ACHN (cell line): ENCODE results near the gene FBXO34.

Experiments used
- DNase-seq: peaks from one replicate; pipeline ENCODE4 v3.0.0-alpha.2; 2015
- in situ Hi-C: cut with HindIII; loops from 2 replicates; pipeline ENCODE4 v1.10.0; 2017; ENCODE audit warnings: low sequenced_read_pairs, low pct_ligation_motif_present, low pct_unique_long_range_greater_than_20kb

Gene FBXO34

DNA sequence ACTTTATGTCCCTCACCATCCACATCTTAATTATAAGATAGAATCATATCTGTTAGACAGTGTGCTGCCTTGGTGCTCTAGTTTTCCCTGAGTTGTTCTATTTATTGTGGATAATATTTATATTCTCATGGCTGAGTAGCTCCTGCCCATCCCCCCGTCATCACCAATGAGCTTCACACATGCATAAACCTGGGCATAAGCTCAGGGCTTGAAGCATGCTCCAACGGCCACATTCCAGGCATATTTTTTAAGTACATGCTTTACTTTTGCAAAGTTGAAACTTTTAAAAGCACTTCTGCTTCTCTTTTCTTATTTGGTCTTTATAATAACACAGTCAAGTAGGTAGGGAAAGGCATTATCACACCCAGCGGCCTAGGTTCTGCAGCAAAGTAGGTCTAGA is 3.4 kb upstream of the FBXO34 start:
- in situ Hi-C loops = no loop called here
- peak; percentile 30 for DNase-seq

DNA sequence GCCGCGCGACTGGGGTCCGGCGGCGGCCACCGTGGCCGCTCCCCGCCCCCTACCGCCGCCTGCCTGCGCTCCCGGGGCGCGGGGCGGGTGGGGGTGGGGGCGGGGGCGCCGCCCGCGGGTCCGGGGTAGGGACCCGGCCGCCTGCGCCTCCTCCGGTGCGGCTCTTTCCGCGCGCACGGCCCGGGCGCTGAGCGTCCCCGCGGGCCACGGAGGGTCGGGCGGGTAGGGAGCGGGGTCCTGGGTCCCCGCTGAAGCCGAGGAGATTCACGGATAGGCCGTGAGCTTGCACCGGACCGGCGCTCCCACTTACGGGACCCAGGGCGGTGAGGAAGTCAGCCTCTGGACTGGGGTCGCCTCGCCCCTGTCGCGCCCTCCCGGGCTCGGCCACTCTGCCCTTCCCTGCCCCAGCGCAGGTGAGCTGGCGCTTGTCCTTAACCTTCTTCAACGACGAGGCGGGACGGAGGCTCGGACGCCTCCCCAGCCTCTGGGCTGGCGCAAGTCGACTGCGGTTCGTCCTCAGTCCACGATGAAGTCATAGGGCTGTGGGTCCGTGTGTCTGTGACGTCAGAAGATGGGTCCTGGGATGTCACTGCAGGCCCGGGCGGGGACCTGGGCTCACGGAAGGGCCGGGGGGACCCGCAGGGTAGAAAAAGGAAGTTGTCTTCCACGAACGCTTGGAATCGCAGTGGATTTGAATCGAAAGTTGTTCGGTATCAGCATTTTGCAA is 514 bp downstream of the FBXO34 start:
- peak; percentile 76 for DNase-seq
- in situ Hi-C loops = no loop called here

DNA sequence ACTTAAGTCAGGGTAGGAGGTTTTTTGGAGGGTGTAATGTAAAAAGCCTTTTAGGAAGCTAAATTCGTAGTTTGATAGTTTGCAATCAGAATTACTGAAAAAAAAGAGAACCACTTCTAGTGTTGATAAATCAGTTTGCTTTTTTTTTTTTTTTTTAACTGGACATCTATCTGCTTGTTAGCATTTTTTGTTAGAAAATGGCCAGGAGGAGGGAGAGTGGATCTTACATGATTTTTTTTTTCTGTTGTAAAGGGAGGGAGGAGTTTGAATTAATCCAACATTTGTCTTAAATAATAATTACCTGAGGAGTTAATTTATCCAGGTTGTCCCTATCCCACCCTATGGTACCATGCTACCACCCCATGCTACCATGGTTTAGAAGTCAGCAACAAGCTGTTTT is 1.2 kb downstream of the FBXO34 start:
- DNase-seq = no peak
- in situ Hi-C loops = no loop called here

DNA sequence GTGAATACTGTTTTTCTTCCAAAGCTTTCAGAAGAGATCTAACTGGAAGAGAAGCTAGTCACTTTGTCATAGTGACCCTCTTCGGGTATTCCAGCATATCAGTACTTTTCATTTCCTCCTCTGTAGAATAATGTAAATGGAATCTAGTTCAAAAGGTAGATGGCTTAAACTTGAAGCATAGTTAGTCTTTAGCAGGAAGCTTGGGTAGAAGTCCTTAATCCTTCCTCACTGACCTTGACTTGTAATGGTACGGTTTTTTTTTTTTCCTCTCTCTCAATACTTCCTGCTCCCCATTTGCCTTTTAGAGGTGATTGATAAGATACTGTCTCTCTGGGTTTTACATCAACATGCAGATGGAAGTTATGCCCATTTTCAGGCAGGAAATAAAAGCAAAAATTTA is 1.7 kb downstream of the FBXO34 start:
- in situ Hi-C loops = no loop called here
- DNase-seq = no peak

DNA sequence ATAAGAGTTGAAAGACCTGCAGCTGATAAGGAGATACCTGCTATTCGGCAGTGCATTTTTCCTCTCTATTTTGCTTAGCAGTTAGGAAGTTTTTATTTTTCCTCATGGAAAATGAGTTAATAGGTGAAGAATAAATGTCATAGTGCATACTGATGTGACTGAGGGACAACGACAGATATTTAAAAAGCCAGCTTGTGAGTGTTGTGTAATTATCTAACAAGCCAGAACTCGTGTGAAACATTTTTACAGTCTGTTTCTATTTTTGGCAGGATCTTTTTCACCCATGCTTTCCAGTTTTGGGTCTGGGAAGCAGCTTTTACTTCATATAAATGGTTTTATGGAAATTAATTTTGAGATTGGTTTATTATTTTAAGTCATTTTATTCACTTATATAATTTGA is 2.9 kb downstream of the FBXO34 start:
- in situ Hi-C loops = no loop called here
- no peak for DNase-seq

DNA sequence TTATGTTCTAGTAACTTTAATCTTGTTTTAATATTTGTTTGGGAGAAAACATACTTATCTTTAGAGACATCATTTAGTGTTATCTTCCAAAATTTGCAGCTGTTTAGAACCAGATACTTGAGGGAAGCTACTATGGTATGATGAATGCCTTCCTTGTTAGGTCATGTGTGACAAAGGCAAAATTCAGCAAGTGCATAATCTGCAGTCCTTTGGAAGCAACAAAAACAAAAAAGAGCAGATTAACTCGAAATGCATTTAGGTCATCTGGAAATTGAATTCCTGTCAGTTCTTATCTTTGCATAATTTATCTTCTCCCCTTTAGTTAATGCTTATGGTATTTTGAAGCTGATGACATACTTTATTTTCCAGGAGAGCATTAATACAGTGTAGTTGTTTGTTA is 3.5 kb downstream of the FBXO34 start:
- in situ Hi-C loops = no loop called here
- DNase-seq = no peak

DNA sequence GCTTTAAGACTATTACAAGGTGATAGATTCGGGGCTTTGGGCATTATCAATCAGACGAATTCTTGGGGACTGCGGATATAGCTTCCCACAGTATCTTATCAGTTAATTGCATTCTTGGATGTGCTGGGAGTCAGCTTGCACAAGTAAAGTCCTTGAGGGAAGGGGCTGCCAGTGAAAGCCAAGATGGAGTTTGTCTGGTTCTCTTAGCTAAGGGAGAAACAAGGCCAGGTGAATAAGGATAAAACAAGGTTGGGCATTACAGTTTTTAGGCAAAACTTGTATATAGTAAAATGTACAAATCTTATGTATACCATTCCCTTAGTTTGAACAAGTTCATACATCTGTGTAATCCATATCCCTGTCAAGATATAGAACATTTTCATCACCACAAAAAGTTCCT is 5.5 kb downstream of the FBXO34 start:
- in situ Hi-C loops = no loop called here
- DNase-seq = no peak

DNA sequence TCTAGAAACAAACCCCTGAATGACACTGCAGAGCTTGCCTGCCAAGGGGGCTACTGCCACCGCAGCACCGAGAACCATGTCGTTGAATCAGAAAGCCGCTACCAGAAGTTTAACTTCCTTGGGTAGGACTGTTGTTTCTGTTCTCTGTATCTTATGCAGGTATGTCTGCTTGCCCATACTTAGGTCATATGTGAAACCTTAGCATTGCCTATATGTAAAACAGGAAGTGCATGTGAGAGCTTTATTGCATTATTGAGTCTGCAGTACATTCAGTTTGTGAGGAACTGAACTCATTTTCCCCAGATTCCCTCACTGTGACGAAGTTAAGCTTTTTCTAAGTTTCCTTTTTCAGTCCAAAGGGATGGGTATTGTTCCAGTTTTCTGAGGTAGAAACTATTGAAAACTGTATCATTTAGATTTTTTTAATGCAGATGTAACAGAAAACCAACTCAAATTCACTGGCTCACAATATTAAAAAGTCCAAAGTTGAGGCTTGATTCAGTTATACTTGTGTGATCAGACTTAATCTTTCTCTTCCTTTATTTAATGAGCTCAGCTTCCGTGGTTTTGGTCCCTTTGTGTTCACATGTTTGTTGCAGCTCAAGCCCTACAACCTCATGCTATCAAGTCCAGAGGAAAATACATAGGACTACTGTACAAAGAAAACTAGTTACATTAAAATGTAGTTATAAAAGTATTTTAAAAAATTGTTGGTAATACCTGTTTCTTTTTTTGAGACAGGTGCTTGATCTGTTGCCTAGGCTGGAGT is 6.9 kb downstream of the FBXO34 start:
- DNase-seq = no peak
- in situ Hi-C loops = no loop called here

DNA sequence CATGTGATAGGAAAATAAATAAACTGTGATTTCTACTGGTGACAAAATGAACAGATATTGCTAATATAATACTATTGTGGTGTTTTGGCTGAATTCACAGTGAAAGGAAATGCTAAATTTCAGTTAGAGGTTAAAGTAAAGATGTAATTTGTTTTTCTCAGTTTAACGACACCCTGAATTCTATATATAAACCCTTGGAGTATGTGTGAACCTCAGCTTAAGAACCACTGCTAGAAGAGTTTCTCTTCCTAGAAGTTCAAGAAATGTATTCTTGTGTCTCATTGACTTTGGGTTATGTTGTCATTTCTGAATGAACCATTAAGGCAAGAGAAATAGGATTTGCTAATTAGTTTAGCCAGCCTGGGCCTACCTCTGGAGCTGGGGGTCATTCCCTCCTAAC is 8.2 kb downstream of the FBXO34 start:
- in situ Hi-C loops = no loop called here
- no peak for DNase-seq

DNA sequence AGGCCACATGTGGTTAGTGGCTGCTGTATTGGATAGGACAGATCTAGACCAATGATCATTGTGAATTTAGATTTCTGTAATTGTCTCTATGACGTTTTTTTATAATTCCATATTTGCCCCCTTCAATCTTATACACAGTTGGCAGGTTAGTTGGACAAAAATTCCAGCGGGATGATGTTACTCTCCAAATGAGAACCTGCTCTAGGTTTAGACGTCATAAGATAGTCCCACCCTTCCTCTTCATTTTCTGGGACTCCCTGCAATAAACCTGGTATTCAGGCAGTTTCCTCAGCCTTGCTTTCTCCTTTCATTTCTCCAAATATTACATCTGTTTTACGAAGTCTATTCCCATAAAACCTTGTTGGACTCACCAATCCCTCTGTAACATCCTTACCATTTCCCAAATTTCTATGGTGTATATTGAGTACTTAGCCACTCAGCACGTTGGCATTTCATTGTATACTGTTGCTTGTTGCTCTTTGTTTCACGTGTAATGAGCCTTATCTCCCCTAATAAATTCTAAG is 10.2 kb downstream of the FBXO34 start:
- no peak for DNase-seq
- in situ Hi-C loops = no loop called here

DNA sequence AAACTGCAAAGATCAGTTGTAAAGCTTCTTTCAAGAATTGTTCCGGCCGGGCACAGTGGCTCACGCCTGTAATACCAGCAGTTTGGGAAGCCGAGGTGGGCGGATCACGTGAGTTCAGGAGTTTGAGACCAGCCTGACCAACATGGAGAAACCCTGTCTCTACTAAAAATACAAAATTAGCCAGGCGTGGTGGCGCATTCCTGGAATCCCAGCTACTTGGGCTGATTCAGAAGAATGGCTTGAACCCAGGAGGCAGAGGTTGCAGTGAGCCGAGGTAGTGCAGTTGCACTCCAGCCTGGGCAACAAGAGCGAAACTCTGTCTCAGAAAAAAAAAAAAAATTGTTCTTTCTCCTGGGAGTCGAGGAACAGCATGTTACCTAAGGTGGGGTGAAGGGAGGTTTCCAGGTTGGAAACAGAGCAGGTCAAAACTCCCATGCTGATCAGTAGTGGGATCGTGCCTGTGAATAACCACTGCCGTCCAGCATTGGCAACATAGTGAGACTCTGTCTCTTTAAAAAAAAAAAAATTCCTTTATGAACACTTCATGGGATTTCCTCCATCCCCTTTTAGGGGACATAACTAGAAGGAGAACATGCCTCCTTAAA is 13.9 kb downstream of the FBXO34 start:
- DNase-seq = no peak
- in situ Hi-C loops = no loop called here

DNA sequence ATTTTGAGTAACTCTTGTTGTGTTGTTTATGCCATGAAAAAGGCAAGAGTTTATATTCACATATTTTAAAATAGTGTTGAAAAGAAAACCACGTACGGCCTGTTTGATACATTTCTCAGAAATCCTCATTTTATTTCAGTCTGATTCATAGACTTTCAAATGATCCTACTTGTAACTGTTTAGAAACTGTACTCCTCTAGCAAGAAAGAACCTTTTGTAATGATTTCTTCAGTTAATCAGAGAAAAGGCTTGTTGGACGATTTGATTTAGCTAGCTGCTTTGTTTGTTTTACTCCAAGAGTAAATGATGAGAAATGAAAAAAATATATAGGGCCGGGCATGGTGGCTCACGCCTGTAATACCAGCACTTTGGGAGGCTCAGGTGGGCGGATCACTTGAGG is 17.2 kb downstream of the FBXO34 start:
- in situ Hi-C loops = no loop called here
- no peak for DNase-seq

DNA sequence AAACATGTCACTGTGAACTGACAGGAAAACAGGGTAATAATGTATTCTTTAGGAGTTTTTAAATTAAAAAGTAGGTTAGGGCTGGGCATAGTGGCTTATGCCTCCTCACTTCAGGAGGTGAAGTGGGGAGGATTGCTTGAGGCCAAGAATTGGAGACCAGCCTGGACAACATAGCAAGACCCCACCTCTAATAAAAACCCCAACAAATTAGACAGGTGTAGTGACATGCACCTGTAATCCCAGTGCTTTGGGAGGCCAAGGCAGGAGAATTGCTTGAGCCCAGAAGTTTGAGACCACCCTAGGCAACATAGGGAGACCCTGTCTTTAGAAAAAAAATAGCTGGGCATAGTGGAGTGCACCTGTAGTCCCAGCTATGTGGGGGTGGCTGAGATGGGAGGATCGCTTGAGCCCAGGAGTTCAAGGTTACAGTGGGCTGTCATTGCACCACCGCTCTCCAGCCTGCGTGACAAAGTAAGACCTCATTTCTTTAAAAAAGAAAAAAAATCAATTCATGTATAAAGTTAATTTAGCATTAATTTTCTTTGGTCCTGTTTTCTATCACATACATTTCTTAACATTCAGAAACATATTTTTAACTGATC is 20.4 kb downstream of the FBXO34 start:
- in situ Hi-C loops = no loop called here
- no peak for DNase-seq

DNA sequence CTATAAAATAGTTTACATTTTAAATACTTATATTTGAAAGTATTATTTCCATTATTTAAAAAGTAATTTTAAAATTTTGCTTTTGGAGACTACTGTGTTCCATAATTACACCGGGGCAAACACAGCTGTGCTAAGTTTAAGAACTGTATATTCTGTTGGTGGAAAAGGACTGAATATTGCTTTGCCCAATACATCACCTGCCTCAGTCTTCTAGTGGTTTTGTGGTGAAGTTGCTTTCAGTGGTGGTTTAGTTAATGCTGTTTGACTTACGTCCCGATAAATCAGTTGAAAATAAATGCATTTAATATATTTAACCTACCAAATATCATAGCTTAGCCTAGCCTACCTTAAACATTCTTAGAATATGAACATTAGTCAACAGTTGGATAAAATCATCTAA is 23.4 kb downstream of the FBXO34 start:
- DNase-seq = no peak
- in situ Hi-C loops = no loop called here

DNA sequence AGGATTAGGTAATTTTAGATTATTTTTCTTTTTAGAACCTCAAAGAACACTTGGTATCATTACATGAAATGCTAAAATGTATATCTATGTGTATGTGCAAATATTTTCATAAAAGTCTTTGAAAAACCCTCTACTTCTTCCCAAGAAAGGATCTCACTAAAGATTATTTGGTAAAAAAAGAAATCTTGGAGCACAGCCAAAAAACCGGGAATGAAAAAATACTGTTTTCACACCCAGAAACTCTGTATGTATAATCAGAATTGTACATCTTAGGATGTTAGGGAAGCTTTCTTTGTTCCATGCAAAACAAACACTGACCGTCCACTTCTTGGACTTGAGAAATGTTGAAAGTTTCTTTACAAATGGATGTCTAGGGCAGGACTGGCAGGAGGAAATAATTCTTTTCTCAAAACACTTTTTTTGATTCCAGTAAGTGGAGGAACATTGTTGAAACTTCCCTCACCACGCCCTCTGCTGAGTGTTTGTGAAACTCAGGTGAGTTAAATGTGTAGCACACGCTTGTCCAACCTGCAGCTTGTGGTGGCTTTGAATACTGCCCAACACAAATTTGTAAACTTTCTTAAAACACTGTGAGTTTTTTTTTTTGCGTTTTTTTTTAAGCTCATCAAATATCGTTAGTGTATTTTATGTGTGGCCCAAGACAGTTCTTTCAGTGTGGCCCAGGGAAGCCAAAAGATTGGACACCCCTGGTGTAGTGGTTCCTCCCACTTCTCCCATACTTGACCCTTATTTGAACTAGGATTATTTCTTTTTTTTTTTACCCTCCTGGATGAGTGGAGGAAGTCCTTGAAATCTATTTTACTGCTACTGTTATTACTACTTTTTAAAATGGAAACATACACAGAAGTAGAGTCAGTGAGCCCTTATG is 26.6 kb downstream of the FBXO34 start:
- no peak for DNase-seq
- in situ Hi-C loops = no loop called here

DNA sequence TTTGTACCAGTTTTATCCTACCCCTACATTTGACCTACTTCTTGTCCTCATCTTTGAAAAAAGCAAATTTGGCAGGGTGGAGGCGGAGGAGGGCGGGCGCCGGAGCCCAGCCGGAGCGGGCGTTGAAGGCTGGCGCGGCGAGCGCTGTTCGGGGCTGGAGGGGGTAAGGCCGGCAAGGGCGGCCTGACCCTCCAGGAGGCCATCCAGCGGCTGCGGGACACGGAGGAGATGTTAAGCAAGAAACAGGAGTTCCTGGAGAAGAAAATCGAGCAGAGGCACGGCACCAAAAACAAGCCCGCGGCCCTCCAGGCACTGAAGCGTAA is 27.2 kb downstream of the FBXO34 start:
- DNase-seq = no peak
- in situ Hi-C loops = no loop called here

DNA sequence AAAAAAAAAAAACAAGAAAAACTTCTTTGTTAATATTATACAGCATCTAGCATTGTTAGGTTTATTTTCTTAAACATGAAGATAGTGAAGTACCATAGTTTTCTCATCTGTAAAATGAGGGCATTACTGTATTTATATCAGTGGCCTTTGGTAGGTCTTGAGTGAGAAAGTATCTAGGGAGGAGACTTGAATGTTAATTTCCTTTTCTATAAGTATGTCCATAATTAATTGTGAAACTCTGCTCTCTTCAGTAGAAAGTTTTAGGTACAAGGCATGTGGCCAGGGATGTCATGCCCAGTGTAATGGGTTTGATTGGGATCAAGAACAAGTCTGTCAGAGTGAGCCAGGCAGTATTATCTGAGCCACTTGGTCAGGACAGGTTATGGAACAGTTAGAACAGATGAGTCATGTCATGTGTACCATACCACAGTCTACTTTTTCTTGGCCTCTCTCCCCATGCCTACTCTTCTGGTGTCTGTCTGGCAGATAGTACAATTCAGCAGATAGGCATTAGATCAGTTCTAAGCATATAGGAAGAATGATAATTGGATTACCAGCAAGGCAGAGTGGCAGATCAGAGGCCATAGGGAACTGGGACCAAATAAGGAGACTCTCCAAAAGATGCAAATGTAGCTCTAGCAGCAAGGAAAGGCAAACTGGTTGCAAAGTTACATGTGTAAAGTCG is 30.4 kb downstream of the FBXO34 start:
- DNase-seq = peak; percentile 23
- in situ Hi-C loops = no loop called here
